Activated effector memory CD4-positive, alpha-beta T cell treated with anti-CD3 and anti-CD28 coated beads, Interleukin-2, amount 50 U/mL, for 16 hours (primary cell): Measurements from ENCODE around the gene PABPC4L.
"Not testable (repeated sequence)": the region's sequence is repeated elsewhere in the genome, so short reads cannot be mapped to it uniquely, and the experiment has no call there.

Experiments used
- DNase-seq: peaks from one replicate; pipeline ENCODE4 v3.0.0-alpha.2; 2020

Gene PABPC4L

DNA sequence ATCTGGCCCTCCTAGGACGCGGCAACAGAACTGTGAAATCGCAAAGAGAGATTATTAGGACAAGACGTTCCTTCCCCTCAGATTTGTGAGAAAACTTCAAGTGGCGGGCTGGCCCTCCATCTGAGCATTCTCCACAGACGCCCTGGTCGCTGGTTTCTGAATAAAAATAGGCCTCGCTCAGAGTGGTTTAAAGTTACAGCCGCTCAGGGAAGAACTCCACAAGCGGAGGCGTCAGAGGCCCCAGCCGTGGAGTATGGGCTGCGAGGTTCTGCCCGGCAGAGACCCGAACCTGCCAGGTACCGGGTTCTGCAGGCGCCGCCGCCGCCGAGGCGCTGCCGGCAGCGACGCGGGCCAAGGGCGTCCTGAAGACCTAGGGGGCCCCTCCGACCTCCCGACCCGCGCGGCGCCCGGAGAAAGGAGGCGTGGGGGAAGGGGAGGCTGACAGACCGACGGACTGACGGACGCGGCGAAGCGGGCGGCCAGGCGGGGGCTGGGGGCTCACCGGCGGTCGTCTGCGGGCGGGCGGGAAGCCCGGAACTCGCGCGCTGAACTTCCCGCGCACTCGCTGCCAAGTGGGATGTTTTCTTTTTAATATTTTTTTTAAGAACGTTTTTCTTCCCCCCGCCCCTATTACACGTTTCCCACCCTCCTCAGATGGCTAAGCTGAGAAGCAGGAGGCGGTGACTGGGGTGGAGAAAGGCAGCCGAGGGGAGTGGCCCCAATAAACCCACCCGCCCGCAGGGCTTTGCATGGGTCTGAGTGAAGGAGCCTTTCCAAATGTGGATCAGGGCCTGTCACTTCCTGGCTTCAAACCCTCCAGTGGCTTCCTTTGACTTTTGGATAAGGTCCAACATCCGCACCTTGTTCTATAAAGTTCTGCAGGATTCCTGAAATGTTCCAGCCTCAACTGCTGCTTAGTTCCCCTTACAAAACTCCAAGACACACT, at the start of gene PABPC4L:
Gene PABPC4L, minus strand, starts transcription at position 574 of the 946 bp plus-strand sequence. CDS start 770 bp downstream, outside the sequence.
- DNase-seq, result no peak

- DNase-seq, result no peak
Observed at GRCh38 chr4:134251322-134251721, 49.7 kb upstream of the PABPC4L start.

- DNase-seq, result no peak
Observed at GRCh38 chr4:134243742-134244713, 42.4 kb upstream of the PABPC4L start.

GRCh38 chr4:134219043-134219442, 17.5 kb upstream of the PABPC4L start:
- no peak for DNase-seq

DNA sequence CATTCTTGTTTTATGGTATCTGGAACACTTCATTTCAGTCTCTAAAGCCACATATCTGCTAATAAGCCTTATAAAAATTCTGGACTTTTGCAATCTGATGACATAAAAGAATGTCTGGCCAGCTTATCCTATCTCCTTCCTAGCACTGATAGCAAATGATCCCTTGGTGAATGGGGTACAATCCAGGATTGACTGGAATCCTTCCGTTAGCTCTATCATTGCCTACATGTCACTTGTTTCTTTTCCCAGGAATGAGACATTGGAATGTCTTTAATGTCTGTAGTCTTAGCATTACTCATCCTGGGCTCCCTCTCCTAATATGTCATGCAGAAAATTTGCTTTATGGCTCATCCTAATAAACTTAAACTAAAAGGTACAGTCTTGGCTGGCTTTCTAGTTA, 14.8 kb upstream of the PABPC4L start:
- DNase-seq, result no peak

GRCh38 chr4:134215620-134216344, 14.2 kb upstream of the PABPC4L start:
- no peak for DNase-seq

- DNase-seq, result not testable (repeated sequence)
Observed at GRCh38 chr4:134207955-134208354, 6.4 kb upstream of the PABPC4L start.

GRCh38 chr4:134202166-134202956, 772 bp upstream of the PABPC4L start:
- DNase-seq, result no peak

GRCh38 chr4:134200811-134201215, 776 bp downstream of the PABPC4L start:
- DNase-seq, result no peak

- DNase-seq, result no peak
Observed at GRCh38 chr4:134189949-134190348, 11.6 kb downstream of the PABPC4L start.

DNA sequence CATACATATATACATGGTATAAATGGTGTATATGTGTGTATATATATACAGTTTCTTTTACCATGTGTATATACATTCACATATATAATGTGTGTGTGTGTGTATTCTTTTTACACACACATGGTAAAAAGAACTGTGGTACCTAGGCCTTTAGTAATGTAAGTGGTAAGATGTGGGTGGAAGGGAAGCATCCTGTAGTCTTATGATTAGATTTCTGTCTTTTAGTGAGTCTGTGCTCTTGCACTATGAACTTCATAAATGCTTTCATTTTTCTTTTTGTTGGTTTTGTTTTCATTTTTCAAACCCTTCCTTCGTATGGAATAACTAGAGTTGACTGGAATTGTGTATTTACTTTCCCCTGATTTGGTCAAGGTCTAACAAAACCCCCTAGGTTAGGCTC, 12.1 kb downstream of the PABPC4L start:
- DNase-seq, result no peak

DNA sequence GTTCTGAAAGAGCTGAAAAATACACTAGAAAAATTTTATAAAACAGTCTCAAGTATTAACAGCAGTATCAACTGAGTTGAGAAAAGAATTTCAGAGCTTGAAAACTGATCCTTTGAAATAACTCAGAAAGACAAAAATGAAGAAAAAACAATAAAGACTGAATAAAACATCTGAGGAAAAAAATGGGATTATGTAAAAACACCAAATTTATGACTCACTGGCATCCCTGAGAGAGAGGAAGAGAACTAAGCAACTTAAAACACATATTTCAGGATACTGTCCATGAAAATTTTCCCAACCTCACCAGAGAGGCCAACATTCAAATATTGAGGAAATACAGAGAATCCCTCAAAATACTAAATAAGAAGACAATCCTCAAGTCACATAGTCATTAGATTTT, 22.9 kb downstream of the PABPC4L start:
- DNase-seq, result no peak

- no peak for DNase-seq
Observed at GRCh38 chr4:134174271-134174670, 27.3 kb downstream of the PABPC4L start.

- no peak for DNase-seq
Observed at GRCh38 chr4:134160211-134160610, 41.4 kb downstream of the PABPC4L start.

DNA sequence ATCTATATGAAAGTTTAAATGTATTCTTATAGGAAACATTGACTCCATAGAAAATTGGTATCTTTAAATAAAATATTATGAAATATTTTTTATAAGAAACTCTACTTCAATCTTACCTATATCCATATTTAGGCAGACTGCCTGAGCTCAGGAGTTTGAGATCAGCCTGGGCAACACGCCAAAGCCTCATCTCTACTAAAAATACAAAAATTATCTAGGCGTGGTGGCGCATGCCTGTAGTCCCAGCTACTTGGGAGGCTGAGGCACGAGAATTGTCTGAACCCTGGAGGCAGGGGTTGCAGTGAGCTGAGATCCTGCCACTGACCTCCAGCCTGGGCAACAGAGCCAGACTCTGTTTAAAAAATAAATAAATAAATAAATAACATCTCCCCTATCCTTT, 47.5 kb downstream of the PABPC4L start:
- no peak for DNase-seq

GRCh38 chr4:134147941-134148340, 53.6 kb downstream of the PABPC4L start:
- DNase-seq, result no peak
